ENCODE results near the gene FGF14. TPM values are rescaled to one million over a fixed set of nuclear protein-coding genes. Genes with fewer than 3 reads are reported as not detected.

Gene FGF14
- polyA plus RNA-seq, 1 of the 3 experiments (the other 2 are of a cell fraction) = 0.20 TPM

DNA sequence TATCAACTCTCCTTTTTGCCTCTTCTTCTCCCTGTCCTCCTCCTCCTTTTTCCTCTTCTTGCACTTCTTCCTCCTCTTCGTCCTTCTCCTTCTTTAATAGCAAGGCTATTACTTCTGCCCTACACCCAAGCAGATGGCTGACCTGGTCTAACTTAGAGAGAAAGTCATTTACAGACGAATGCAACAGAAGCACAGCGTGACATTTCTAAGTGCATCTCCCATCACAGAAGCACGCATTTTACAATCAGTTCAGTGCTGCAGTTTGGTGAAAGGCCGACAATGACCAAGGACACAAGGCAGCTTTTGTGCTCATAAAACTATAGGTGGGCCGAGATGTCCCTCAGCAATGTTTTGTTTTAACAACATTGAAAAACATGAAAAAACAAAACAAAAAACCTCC lies 231.5 kb downstream of the FGF14 start:
- ChIA-PET POLR2A (no interaction called here), CTCF (no interaction called here)
- Histone ChIP-seq H3K4me3 (ENCODE audit: low read depth in 2 of 2, low read length in 1 of 2) (no peak overlapping the region), H3K9me2 (no peaks in the 10 kb centered on the region), H3K4me2 (no peak overlapping the region), H3K27me3 (ENCODE audit: insufficient read depth) (no peaks in the 10 kb centered on the region), H3K9me3 (no peaks in the 10 kb centered on the region), H4K20me1 (ENCODE audit: insufficient read depth) (no peaks in the 10 kb centered on the region), H3K79me2 (ENCODE audit: insufficient read depth) (no peaks in the 10 kb centered on the region), H3K9ac (no peak overlapping the region), H2AFZ (ENCODE audit: low read depth) (no peak overlapping the region), H3K27ac (ENCODE audit: low read depth in 2 of 2, low read length in 1 of 2) (peak overlapping the region in 1 of 2 experiments; percentile 25; a peak in 1 of 4 replicates), H3K36me3 (replicated peaks in 1 of 2; ENCODE audit: control insufficient read depth in 1 of 2, insufficient read depth in 2 of 2, low read length in 1 of 2) (no peaks in the 10 kb centered on the region), H3K4me1 (ENCODE audit: control insufficient read depth in 1 of 2, insufficient read depth in 2 of 2, low read depth in 1 of 2, low read length in 1 of 2) (peaks cover 0 to 15% of the 10 kb centered on the region in 2 experiments; a peak in 2 of 4 replicates), H3F3A (replicated peaks; ENCODE audit: insufficient read depth) (no peaks in the 10 kb centered on the region)
- no peak for DNase-seq
- no peak for TF ChIP-seq EZH2phosphoT487 (IDR thresholded peaks at IDR 0.05; ENCODE audit: borderline replicate concordance, low read depth)
- TF ChIP-seq, protein P1, sequence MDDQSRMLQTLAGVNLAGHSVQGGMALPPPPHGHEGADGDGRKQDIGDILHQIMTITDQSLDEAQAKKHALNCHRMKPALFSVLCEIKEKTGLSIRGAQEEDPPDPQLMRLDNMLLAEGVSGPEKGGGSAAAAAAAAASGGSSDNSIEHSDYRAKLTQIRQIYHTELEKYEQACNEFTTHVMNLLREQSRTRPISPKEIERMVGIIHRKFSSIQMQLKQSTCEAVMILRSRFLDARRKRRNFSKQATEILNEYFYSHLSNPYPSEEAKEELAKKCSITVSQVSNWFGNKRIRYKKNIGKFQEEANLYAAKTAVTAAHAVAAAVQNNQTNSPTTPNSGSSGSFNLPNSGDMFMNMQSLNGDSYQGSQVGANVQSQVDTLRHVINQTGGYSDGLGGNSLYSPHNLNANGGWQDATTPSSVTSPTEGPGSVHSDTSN (IDR thresholded peaks at IDR 0.05) = no peak
- TF ChIP-seq SMC3 (IDR thresholded peaks at IDR 0.05; ENCODE audit: low read depth, low read length) = no peak
- WGBS (ENCODE audit: low lambda C conversion rate) = 71% methylated on average over 6 of the region's 6 CpGs

DNA sequence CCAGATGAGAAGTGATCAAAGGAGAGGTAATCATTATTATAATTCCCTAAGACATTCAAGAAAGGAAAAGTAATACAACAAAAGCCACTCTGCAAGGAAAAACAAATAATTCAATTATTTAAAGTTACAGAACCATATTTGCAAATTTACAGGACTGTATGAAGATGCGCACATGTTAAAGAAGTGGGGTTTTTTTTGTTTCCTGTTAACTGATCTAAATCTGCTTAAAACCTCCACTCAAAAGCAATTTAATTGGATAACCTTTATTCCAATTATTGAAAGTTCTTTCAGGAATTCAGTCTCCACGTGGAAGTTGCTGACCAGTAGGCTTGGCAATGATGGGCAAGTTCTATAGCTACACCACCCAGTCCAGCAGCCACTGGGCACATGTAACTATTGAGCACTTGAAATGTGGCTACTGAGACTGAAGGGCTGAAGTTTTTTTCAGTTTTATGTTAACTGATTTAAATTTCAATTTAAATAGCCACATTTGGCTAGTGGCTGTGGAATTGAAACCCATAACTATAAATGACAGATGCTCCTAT lies 232.3 kb downstream of the FGF14 start:
- CTCF ChIA-PET = interaction anchor here (1.0 kb wide), 1 partner anchor 12 kb away, joined by 3 read pairs; no protein-coding TSS in a partner anchor
- POLR2A ChIA-PET = no interaction called here
- Histone ChIP-seq H3K79me2 (ENCODE audit: insufficient read depth) (no peaks in the 10 kb centered on the region), H3K27ac (ENCODE audit: low read depth in 2 of 2, low read length in 1 of 2) (peak overlapping the region in 1 of 2 experiments; percentile 14; a peak in 1 of 4 replicates), H2AFZ (ENCODE audit: low read depth) (no peak overlapping the region), H3K4me1 (ENCODE audit: control insufficient read depth in 1 of 2, insufficient read depth in 2 of 2, low read depth in 1 of 2, low read length in 1 of 2) (peaks cover 0 to 15% of the 10 kb centered on the region in 2 experiments; a peak in 2 of 4 replicates), H3K4me3 (ENCODE audit: low read depth in 2 of 2, low read length in 1 of 2) (no peak overlapping the region), H3K9me3 (no peaks in the 10 kb centered on the region), H3K9me2 (no peaks in the 10 kb centered on the region), H3K27me3 (ENCODE audit: insufficient read depth) (no peaks in the 10 kb centered on the region), H3K9ac (no peak overlapping the region), H3F3A (replicated peaks; ENCODE audit: insufficient read depth) (no peaks in the 10 kb centered on the region), H4K20me1 (ENCODE audit: insufficient read depth) (no peaks in the 10 kb centered on the region), H3K36me3 (replicated peaks in 1 of 2; ENCODE audit: control insufficient read depth in 1 of 2, insufficient read depth in 2 of 2, low read length in 1 of 2) (no peaks in the 10 kb centered on the region), H3K4me2 (no peak overlapping the region)
- WGBS (ENCODE audit: low lambda C conversion rate) = 70% methylated on average over 2 of the region's 2 CpGs
- no peak for DNase-seq
- TF ChIP-seq, protein P2, sequence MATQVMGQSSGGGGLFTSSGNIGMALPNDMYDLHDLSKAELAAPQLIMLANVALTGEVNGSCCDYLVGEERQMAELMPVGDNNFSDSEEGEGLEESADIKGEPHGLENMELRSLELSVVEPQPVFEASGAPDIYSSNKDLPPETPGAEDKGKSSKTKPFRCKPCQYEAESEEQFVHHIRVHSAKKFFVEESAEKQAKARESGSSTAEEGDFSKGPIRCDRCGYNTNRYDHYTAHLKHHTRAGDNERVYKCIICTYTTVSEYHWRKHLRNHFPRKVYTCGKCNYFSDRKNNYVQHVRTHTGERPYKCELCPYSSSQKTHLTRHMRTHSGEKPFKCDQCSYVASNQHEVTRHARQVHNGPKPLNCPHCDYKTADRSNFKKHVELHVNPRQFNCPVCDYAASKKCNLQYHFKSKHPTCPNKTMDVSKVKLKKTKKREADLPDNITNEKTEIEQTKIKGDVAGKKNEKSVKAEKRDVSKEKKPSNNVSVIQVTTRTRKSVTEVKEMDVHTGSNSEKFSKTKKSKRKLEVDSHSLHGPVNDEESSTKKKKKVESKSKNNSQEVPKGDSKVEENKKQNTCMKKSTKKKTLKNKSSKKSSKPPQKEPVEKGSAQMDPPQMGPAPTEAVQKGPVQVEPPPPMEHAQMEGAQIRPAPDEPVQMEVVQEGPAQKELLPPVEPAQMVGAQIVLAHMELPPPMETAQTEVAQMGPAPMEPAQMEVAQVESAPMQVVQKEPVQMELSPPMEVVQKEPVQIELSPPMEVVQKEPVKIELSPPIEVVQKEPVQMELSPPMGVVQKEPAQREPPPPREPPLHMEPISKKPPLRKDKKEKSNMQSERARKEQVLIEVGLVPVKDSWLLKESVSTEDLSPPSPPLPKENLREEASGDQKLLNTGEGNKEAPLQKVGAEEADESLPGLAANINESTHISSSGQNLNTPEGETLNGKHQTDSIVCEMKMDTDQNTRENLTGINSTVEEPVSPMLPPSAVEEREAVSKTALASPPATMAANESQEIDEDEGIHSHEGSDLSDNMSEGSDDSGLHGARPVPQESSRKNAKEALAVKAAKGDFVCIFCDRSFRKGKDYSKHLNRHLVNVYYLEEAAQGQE (IDR thresholded peaks at IDR 0.05; ENCODE audit: low read depth, low read length) = no peak
- TF ChIP-seq, protein P1 (IDR thresholded peaks at IDR 0.05) = no peak

All from SK-N-SH (cell line).